SU-DHL-6 (cell line): ENCODE measurements around the gene HSD17B7.

Experiments
- CTCF ChIP-seq: fragments of 200-600 bp; sonication (generic); IDR thresholded peaks from one replicate; pipeline ENCODE4 v1.5.1; 2017; ENCODE audit warnings: antibody characterized with exemption, mild to moderate bottlenecking, low read length, moderate library complexity; ENCODE audit not compliant: insufficient read depth, poor library complexity, severe bottlenecking
- EZH2phosphoT487 ChIP-seq: fragments of 200-600 bp; sonication (generic), shearing (Covaris generic); conservative IDR thresholded peaks from 2 replicates; pipeline ENCODE4 v1.6.1; 2018; ENCODE audit warnings: mild to moderate bottlenecking, antibody characterized with exemption, low read length, moderate library complexity, mixed read lengths

- TF ChIP-seq CTCF (no peak), EZH2phosphoT487 (no peak)
Observed at GRCh38 chr1:162857850-162858249, 67.3 kb downstream of the HSD17B7 start.
